VCaP (cell line): ENCODE measurements around the gene C3orf33.
A peak's percentile ranks its signal among the peaks of the same experiment; 100 is the strongest.

Source experiments
- H3K27ac ChIP-seq: fragments of 450-650 bp; 2 replicates; pipeline ENCODE4 v1.5.1; 2017
- CTCF ChIP-seq: fragments of 450-650 bp; conservative IDR thresholded peaks from 2 replicates; pipeline ENCODE4 v1.5.1; 2017; ENCODE audit warnings: mild to moderate bottlenecking, moderate library complexity

C3orf33 gene

GRCh38 chr3:155744626-155745324, 61.3 kb downstream of the C3orf33 start, which contains the start of gene PLCH1:
Gene PLCH1 (minus strand): TSS chr3:155745071. CDS start chr3:155704224, 40,847 bp downstream.
- H3K27ac ChIP-seq, result peak within 1 kb of the TSS; percentile 47; the same call in 1 of the 2 replicates
- TF ChIP-seq CTCF, result no peak

- H3K27ac ChIP-seq, result peak overlapping the region; percentile 47; the same call in 1 of the 2 replicates
- TF ChIP-seq CTCF, result no peak
Observed at GRCh38 chr3:155744010-155744625, 62.0 kb downstream of the C3orf33 start.

- peak overlapping the region; percentile 47; the same call in 1 of the 2 replicates for H3K27ac ChIP-seq
- no peak for TF ChIP-seq CTCF
Observed at GRCh38 chr3:155743606-155744005, 62.5 kb downstream of the C3orf33 start.

- no peak for TF ChIP-seq CTCF
- no peak overlapping the region for H3K27ac ChIP-seq
Observed at GRCh38 chr3:155742349-155742965, 63.6 kb downstream of the C3orf33 start.

- no peak for TF ChIP-seq CTCF
- peak overlapping the region; percentile 37 for H3K27ac ChIP-seq
Observed at GRCh38 chr3:155741603-155742002, 64.5 kb downstream of the C3orf33 start.

GRCh38 chr3:155741101-155741500, 65.0 kb downstream of the C3orf33 start:
- peak overlapping the region; percentile 37 for H3K27ac ChIP-seq
- no peak for TF ChIP-seq CTCF

GRCh38 chr3:155739154-155739553, 66.9 kb downstream of the C3orf33 start:
- no peak for TF ChIP-seq CTCF
- H3K27ac ChIP-seq, result peak overlapping the region; percentile 84
